GM21390 (cell line): ENCODE data around the gene SIAE.

Source experiments
- ATAC-seq: cut with Tn5 transposase; IDR thresholded peaks from one replicate; pipeline ENCODE4 v1.9.1; 2021; ENCODE audit not compliant: unreplicated experiment

Gene SIAE

GRCh38 chr11:124584681-124585372 lies 88.7 kb downstream of the SIAE start:
- ATAC-seq, result no peak

- ATAC-seq, result no peak
These were observed 89.8 kb downstream of the SIAE start for GRCh38 chr11:124583781-124584180.
